Esophagus squamous epithelium (tissue), 5 donors: ENCODE data around the gene THBS1. TPM values are rescaled to one million over a fixed set of nuclear protein-coding genes. Genes with fewer than 3 reads are reported as not detected.

Experiments
- DNase-seq: peaks from one replicate; lab custom pipeline; 2025; lab: John Stamatoyannopoulos, UW
- H3K27ac ChIP-seq, 4 donors: fragments of 200-600 bp; sonication (generic); one replicate each; pipeline ENCODE4 v1.5.1; 2016 to 2019; ENCODE audit warnings: mild to moderate bottlenecking in 1 of 4
- H3K27me3 ChIP-seq, 4 donors: fragments of 200-600 bp; sonication (generic); 1 replicate in 3 of 4; 2 replicates in 1 of 4; pipeline versions ENCODE4 v1.5.1 to v1.6.0; 2017 to 2021; ENCODE audit warnings: antibody characterized with exemption in 1 of 4
- H3K36me3 ChIP-seq, 3 donors: fragments of 200-600 bp; sonication (generic); one replicate each; pipeline ENCODE4 v1.5.1; 2016 to 2019
- H3K4me1 ChIP-seq, 3 donors: fragments of 200-600 bp; sonication (generic); one replicate each; pipeline ENCODE4 v1.5.1; 2017 to 2019
- H3K4me3 ChIP-seq, 4 donors: fragments of 200-600 bp; sonication (generic); 1 replicate in 3 of 4; 2 replicates in 1 of 4; pipeline ENCODE4 v1.5.1; 2016 to 2019; ENCODE audit warnings: mild to moderate bottlenecking in 2 of 4, moderate library complexity in 1 of 4
- H3K9me3 ChIP-seq, 3 donors: fragments of 200-600 bp; sonication (generic); one replicate each; pipeline ENCODE4 v1.5.1; 2016 to 2019
- CTCF ChIP-seq, 6 experiments: fragments of 450-650 bp in 4 of 6; fragments of 200-600 bp in 2 of 6; sonication (generic) in 2 of 6; IDR thresholded peaks; one replicate each; pipeline ENCODE4 v1.5.1; 2016 to 2019; ENCODE audit warnings: antibody characterized with exemption in 6 of 6, mild to moderate bottlenecking in 4 of 6, moderate library complexity in 4 of 6
- POLR2A ChIP-seq, 4 donors: fragments of 450-650 bp; IDR thresholded peaks; one replicate each; pipeline ENCODE4 v1.6.1; 2017; ENCODE audit warnings: antibody characterized with exemption in 4 of 4, mild to moderate bottlenecking in 4 of 4, moderate library complexity in 3 of 4
- WGBS, 2 donors: methylation state at CpG; one replicate each; pipeline ENCODE4 v1.1.5; 2018; 5-methylcytosine and 5-hydroxymethylcytosine counted together
- intact Hi-C: fragments of 100-400 bp; cut with DNase I; formaldehyde crosslinking; loops from one replicate; pipeline ENCODE4 v1.15.0; 2022
- total RNA-seq, 4 donors: library from RNA; depleted of rRNA; stranded (reverse); fragments of >200 nt; gene quantifications; one replicate each; pipeline ENCODE4 v1.1.0, GENCODE V29; 2016
- donor health status: DM: yes; HTN: yes; CAD: no.

Gene THBS1
- total RNA-seq, 4 donors from 2014 or later, result 6.3 to 110 (median 63.8) TPM

GRCh38 chr15:39539466-39539865, 41.4 kb upstream of the THBS1 start:
- H3K4me1 ChIP-seq, result peaks cover 0 to 12% (median 0%) of the 10 kb centered on the region in 3 donors
- 75 to 80% methylated on average over 2 of the region's 2 CpGs for WGBS, 2 donors
- intact Hi-C loops, result no loop called here
- H3K36me3 ChIP-seq, result no peaks in the 10 kb centered on the region
- no peaks in the 10 kb centered on the region for H3K9me3 ChIP-seq
- no peaks in the 10 kb centered on the region for H3K27me3 ChIP-seq
- H3K4me3 ChIP-seq, result no peak overlapping the region
- DNase-seq, result no peak
- peak overlapping the region in 1 of 4 donors; percentile 10 for H3K27ac ChIP-seq
- no peak for TF ChIP-seq CTCF (IDR thresholded peaks at IDR 0.05)

GRCh38 chr15:39539973-39540558, 40.8 kb upstream of the THBS1 start:
- Histone ChIP-seq H3K9me3 (peaks cover 0 to 6% (median 2%) of the 10 kb centered on the region in 3 donors), H3K36me3 (no peaks in the 10 kb centered on the region), H3K4me1 (peaks cover 0 to 12% (median 0%) of the 10 kb centered on the region in 3 donors), H3K27ac (peak overlapping the region in 1 of 4 donors; percentile 10), H3K27me3 (no peaks in the 10 kb centered on the region), H3K4me3 (no peak overlapping the region)
- DNase-seq, result no peak
- TF ChIP-seq CTCF (IDR thresholded peaks at IDR 0.05) (no peak), POLR2A (IDR thresholded peaks at IDR 0.05) (no peak)
- intact Hi-C loops, result no loop called here
- WGBS, 2 donors, result 32 to 41% methylated on average over 3 of the region's 3 CpGs

GRCh38 chr15:39542385-39543065, 38.4 kb upstream of the THBS1 start:
- peaks cover 0 to 10% (median 8%) of the 10 kb centered on the region in 3 donors for H3K9me3 ChIP-seq
- 89 to 90% methylated on average over 4 of the region's 4 CpGs for WGBS, 2 donors
- H3K27ac ChIP-seq, result no peak overlapping the region
- no peaks in the 10 kb centered on the region for H3K36me3 ChIP-seq
- H3K27me3 ChIP-seq, result no peaks in the 10 kb centered on the region
- no peak for DNase-seq
- TF ChIP-seq POLR2A (IDR thresholded peaks at IDR 0.05) (no peak), CTCF (IDR thresholded peaks at IDR 0.05) (no peak)
- H3K4me1 ChIP-seq, result no peaks in the 10 kb centered on the region
- intact Hi-C loops, result no loop called here
- H3K4me3 ChIP-seq, result no peak overlapping the region

- no peaks in the 10 kb centered on the region for H3K27me3 ChIP-seq
- no peak for DNase-seq
- H3K4me1 ChIP-seq, result no peaks in the 10 kb centered on the region
- peaks cover 0 to 10% (median 8%) of the 10 kb centered on the region in 3 donors for H3K9me3 ChIP-seq
- no peak for TF ChIP-seq CTCF (IDR thresholded peaks at IDR 0.05)
- TF ChIP-seq POLR2A (IDR thresholded peaks at IDR 0.05), result no peak
- intact Hi-C loops, result no loop called here
- H3K27ac ChIP-seq, result no peak overlapping the region
- WGBS, 2 donors, result 0 to 20% methylated on average over 1 of the region's 1 CpG
- H3K4me3 ChIP-seq, result no peak overlapping the region
- no peaks in the 10 kb centered on the region for H3K36me3 ChIP-seq
These were observed 37.2 kb upstream of the THBS1 start for GRCh38 chr15:39543651-39544050.

- WGBS, 2 donors, result 92 to 96% methylated on average over 1 of the region's 1 CpG
- no peak for DNase-seq
- TF ChIP-seq POLR2A (IDR thresholded peaks at IDR 0.05) (no peak), CTCF (IDR thresholded peaks at IDR 0.05) (no peak)
- Histone ChIP-seq H3K9me3 (peaks cover 0 to 10% (median 8%) of the 10 kb centered on the region in 3 donors), H3K4me1 (no peaks in the 10 kb centered on the region), H3K27ac (no peak overlapping the region), H3K27me3 (no peaks in the 10 kb centered on the region), H3K4me3 (no peak overlapping the region), H3K36me3 (no peaks in the 10 kb centered on the region)
- intact Hi-C loops, result no loop called here
These were observed 34.0 kb upstream of the THBS1 start for GRCh38 chr15:39546842-39547241.
